ENCODE measurements around the gene SLC43A2. TPM values are rescaled to one million over a fixed set of nuclear protein-coding genes. Genes with fewer than 3 reads are reported as not detected.

SLC43A2 gene
- total and polyA plus RNA-seq, 2 of the 13 experiments (the other 11 are each of a cell fraction or from before 2014, with no cell fraction given), result 7.3 to 20.0 TPM

GRCh38 chr17:1597861-1598342 is 30.7 kb downstream of the SLC43A2 start (continued):
- no peak for TF ChIP-seq SCMH1 (CRISPR knock-in tag; IDR thresholded peaks at IDR 0.05; ENCODE audit: borderline replicate concordance)
- TF ChIP-seq NFRKB (IDR thresholded peaks at IDR 0.05), result no peak
- TF ChIP-seq MTA1 (CRISPR knock-in tag; IDR thresholded peaks at IDR 0.05; ENCODE audit: borderline replicate concordance), result peak; percentile 37; the same call in 1 of the 2 replicates
- peak; percentile 97 for TF ChIP-seq SALL1 (CRISPR knock-in tag; IDR thresholded peaks at IDR 0.05)
- TF ChIP-seq ZMYM3 (CRISPR knock-in tag; IDR thresholded peaks at IDR 0.05), result peak; percentile 71; the same call in 1 of the 2 replicates
- 0 out of 2 replicates have a peak, but pooled peaks have one; percentile 20 for TF ChIP-seq ZBTB25 (CRISPR knock-in tag; IDR thresholded peaks at IDR 0.05)
- TF ChIP-seq ZNF343 (CRISPR knock-in tag; IDR thresholded peaks at IDR 0.05), result no peak
- peak; percentile 66; the same call in 1 of the 2 replicates for TF ChIP-seq ZBTB7B (CRISPR knock-in tag; IDR thresholded peaks at IDR 0.05)
- TF ChIP-seq ATF7-NPFF (CRISPR knock-in tag; IDR thresholded peaks at IDR 0.05; ENCODE audit: low read depth), result 0 out of 2 replicates have a peak, but pooled peaks have one; percentile 14
- TF ChIP-seq TRIM24 (CRISPR knock-in tag; IDR thresholded peaks at IDR 0.05), result no peak
- TF ChIP-seq BCL6 (CRISPR knock-in tag; IDR thresholded peaks at IDR 0.05), result peak; percentile 60
- TF ChIP-seq ZNF432 (CRISPR knock-in tag; IDR thresholded peaks at IDR 0.05; ENCODE audit: borderline replicate concordance), result no peak
- TF ChIP-seq SNAPC2 (CRISPR knock-in tag; IDR thresholded peaks at IDR 0.05), result no peak
- TF ChIP-seq ZBTB3 (CRISPR knock-in tag; IDR thresholded peaks at IDR 0.05; ENCODE audit: borderline replicate concordance, low read depth), result 0 out of 2 replicates have a peak, but pooled peaks have one; percentile 46
- TF ChIP-seq HOMEZ (CRISPR knock-in tag; IDR thresholded peaks at IDR 0.05; ENCODE audit: low read depth), result peak; percentile 72
- peak; percentile 61; the same call in 1 of the 2 replicates for TF ChIP-seq DPF2 (CRISPR knock-in tag; IDR thresholded peaks at IDR 0.05; ENCODE audit: borderline replicate concordance, low read depth)
- no peak for TF ChIP-seq CAMTA2 (CRISPR knock-in tag; IDR thresholded peaks at IDR 0.05; ENCODE audit: borderline replicate concordance)
- 0 out of 2 replicates have a peak, but pooled peaks have one; percentile 39 for TF ChIP-seq ZNF639 (CRISPR knock-in tag; conservative IDR thresholded peaks at IDR 0.05)
- TF ChIP-seq ATF6 (CRISPR knock-in tag; conservative IDR thresholded peaks at IDR 0.05), result no peak
- 0 out of 2 replicates have a peak, but pooled peaks have one; percentile 27 for TF ChIP-seq RBAK (CRISPR knock-in tag; IDR thresholded peaks at IDR 0.05)
- peak; percentile 57; the same call in 1 of the 2 replicates for TF ChIP-seq CSRNP1 (CRISPR knock-in tag; IDR thresholded peaks at IDR 0.05)
- TF ChIP-seq ZNF205 (CRISPR knock-in tag; IDR thresholded peaks at IDR 0.05), result peak; percentile 75
- TF ChIP-seq PHB2 (IDR thresholded peaks at IDR 0.05; ENCODE audit: partially characterized antibody), result no peak
- peak; percentile 81 for TF ChIP-seq ZSCAN9 (CRISPR knock-in tag; IDR thresholded peaks at IDR 0.05; ENCODE audit: borderline replicate concordance)

Data from HepG2 (cell line).